K562 (cell line): ENCODE data around the gene MAP7D1. TPM values are rescaled to one million over a fixed set of nuclear protein-coding genes. Genes with fewer than 3 reads are reported as not detected.

ENCODE experiments used
- FOS ChIP-seq: IDR thresholded peaks from 3 replicates; pipeline ENCODE4 v1.6.1; 2011; ENCODE audit not compliant: insufficient read length; ENCODE audit errors: extremely low read depth
- NR4A1 ChIP-seq, 2 experiments: fragments of 250-450 bp in 1 of 2; fragments of 450-650 bp in 1 of 2; sonication (Bioruptor Pico) in 1 of 2; IDR thresholded peaks; 2 replicates each; pipeline versions ENCODE4 v1.4.0 to v1.6.1; 2016 to 2020; ENCODE audit warnings: mild to moderate bottlenecking in 2 of 2, missing compliant biosample characterization in 1 of 2, missing genetic modification characterization in 1 of 2, moderate library complexity in 1 of 2
- PHB ChIP-seq: fragments of 250-450 bp; sonication (Bioruptor Pico); IDR thresholded peaks from 2 replicates; pipeline ENCODE4 v1.5.0; 2021
- PHF21A ChIP-seq: fragments of 450-650 bp; IDR thresholded peaks from 2 replicates; pipeline ENCODE4 v1.6.1; 2017; ENCODE audit warnings: low read depth, borderline replicate concordance
- POLR2B ChIP-seq: fragments of 450-650 bp; IDR thresholded peaks from 2 replicates; pipeline ENCODE4 v1.6.1; 2018; ENCODE audit warnings: low read depth; ENCODE audit not compliant: partially characterized antibody
- PYGO2 ChIP-seq: fragments of 450-650 bp; IDR thresholded peaks from 2 replicates; pipeline ENCODE4 v1.6.1; 2016; ENCODE audit warnings: mild to moderate bottlenecking, missing genetic modification characterization, moderate library complexity, missing compliant biosample characterization
- SIX5 ChIP-seq, 2 experiments: IDR thresholded peaks; 2 replicates each; pipeline ENCODE4 v1.6.1; 2011; ENCODE audit warnings: low read length in 2 of 2, borderline replicate concordance in 1 of 2, low read depth in 1 of 2, mild to moderate bottlenecking in 1 of 2, moderate library complexity in 1 of 2; ENCODE audit not compliant: insufficient read depth in 1 of 2
- ZNF324 ChIP-seq: fragments of 250-450 bp; sonication (Bioruptor Pico); IDR thresholded peaks from 2 replicates; pipeline ENCODE4 v1.4.0; 2020; ENCODE audit warnings: mild to moderate bottlenecking
- ZNF766 ChIP-seq: fragments of 200-800 bp; sonication (Bioruptor generic); conservative IDR thresholded peaks from 2 replicates; pipeline ENCODE4 v1.6.1; 2016; ENCODE audit warnings: missing genetic modification characterization, missing compliant biosample characterization
- ZNF785 ChIP-seq: fragments of 250-450 bp; sonication (Bioruptor Pico); IDR thresholded peaks from 2 replicates; pipeline ENCODE4 v1.4.0; 2020; ENCODE audit warnings: mild to moderate bottlenecking
- polyA plus RNA-seq, 8 experiments: library from polyadenylated mRNA; depleted of rRNA in 4 of 8; stranded (reverse) in 5 of 8; unstranded in 3 of 8; fragments of >200 nt; fragmentation: Nextera tagmentation in 2 of 8; fragmentation: Illumina TruSeq in 1 of 8; extraction: Ambion mirVana in 2 of 8; extraction: Trizol in 1 of 8; gene quantifications; 2 replicates each; pipeline versions ENCODE4 v1.2.1 to v1.2.3, GENCODE V29; 2011 to 2014; ENCODE audit warnings: inconsistent platforms in 1 of 8, missing spikeins in 1 of 8
- total RNA-seq, 7 experiments: library from RNA; depleted of rRNA in 6 of 7; stranded (reverse); fragments of >200 nt in 6 of 7; fragmentation: Illumina TruSeq in 2 of 7; extraction: Trizol in 2 of 7; gene quantifications; 2 replicates each; pipeline versions ENCODE4 v1.2.1 to v1.2.3, GENCODE V29; 2011 to 2021; ENCODE audit warnings: low replicate concordance in 1 of 7
- TF ChIP-seq, protein P1 (sequence below): fragments of 450-650 bp; IDR thresholded peaks from 2 replicates; pipeline ENCODE4 v1.6.1; 2016; ENCODE audit warnings: mild to moderate bottlenecking, moderate library complexity
- TF ChIP-seq, protein P2 (sequence below): fragments of 250-450 bp; sonication (Bioruptor Pico); IDR thresholded peaks from 2 replicates; pipeline ENCODE4 v1.5.0; 2021; ENCODE audit warnings: mild to moderate bottlenecking, borderline replicate concordance

MAP7D1 gene
- total and polyA plus RNA-seq, 9 of the 15 experiments (the other 6 are each of a cell fraction or from before 2014, with no cell fraction given), result 3.6 to 108 (median 34.5) TPM

DNA sequence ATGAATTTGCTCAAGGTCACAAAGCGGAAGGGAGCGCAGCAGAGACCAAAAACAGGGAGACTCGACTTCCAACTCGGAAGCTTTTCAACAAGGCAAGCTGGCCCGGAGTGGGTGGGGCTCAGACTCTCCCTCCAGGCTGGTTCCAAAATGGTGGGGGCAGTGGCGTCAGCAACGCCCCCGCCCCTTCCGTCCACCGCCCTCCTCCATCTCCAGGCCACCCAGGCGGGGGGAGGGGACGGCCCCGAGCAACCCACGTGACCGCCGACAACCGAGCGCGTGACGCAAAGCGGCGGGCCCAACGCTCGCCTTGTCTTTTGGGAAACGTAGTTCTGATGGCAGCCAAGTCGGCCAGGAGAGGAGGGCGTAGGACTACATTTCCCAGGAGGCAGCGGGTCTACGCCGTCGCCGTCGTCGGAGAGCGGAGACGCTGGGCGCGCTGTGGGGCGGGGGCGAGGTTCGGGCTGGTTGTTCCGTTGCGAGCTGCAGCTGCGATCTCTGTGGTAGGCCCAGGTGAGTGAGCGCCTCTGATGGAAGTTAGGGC is 68.1 kb downstream of the MAP7D1 start, which contains the start of gene THRAP3 (continued):
- TF ChIP-seq, protein P1, sequence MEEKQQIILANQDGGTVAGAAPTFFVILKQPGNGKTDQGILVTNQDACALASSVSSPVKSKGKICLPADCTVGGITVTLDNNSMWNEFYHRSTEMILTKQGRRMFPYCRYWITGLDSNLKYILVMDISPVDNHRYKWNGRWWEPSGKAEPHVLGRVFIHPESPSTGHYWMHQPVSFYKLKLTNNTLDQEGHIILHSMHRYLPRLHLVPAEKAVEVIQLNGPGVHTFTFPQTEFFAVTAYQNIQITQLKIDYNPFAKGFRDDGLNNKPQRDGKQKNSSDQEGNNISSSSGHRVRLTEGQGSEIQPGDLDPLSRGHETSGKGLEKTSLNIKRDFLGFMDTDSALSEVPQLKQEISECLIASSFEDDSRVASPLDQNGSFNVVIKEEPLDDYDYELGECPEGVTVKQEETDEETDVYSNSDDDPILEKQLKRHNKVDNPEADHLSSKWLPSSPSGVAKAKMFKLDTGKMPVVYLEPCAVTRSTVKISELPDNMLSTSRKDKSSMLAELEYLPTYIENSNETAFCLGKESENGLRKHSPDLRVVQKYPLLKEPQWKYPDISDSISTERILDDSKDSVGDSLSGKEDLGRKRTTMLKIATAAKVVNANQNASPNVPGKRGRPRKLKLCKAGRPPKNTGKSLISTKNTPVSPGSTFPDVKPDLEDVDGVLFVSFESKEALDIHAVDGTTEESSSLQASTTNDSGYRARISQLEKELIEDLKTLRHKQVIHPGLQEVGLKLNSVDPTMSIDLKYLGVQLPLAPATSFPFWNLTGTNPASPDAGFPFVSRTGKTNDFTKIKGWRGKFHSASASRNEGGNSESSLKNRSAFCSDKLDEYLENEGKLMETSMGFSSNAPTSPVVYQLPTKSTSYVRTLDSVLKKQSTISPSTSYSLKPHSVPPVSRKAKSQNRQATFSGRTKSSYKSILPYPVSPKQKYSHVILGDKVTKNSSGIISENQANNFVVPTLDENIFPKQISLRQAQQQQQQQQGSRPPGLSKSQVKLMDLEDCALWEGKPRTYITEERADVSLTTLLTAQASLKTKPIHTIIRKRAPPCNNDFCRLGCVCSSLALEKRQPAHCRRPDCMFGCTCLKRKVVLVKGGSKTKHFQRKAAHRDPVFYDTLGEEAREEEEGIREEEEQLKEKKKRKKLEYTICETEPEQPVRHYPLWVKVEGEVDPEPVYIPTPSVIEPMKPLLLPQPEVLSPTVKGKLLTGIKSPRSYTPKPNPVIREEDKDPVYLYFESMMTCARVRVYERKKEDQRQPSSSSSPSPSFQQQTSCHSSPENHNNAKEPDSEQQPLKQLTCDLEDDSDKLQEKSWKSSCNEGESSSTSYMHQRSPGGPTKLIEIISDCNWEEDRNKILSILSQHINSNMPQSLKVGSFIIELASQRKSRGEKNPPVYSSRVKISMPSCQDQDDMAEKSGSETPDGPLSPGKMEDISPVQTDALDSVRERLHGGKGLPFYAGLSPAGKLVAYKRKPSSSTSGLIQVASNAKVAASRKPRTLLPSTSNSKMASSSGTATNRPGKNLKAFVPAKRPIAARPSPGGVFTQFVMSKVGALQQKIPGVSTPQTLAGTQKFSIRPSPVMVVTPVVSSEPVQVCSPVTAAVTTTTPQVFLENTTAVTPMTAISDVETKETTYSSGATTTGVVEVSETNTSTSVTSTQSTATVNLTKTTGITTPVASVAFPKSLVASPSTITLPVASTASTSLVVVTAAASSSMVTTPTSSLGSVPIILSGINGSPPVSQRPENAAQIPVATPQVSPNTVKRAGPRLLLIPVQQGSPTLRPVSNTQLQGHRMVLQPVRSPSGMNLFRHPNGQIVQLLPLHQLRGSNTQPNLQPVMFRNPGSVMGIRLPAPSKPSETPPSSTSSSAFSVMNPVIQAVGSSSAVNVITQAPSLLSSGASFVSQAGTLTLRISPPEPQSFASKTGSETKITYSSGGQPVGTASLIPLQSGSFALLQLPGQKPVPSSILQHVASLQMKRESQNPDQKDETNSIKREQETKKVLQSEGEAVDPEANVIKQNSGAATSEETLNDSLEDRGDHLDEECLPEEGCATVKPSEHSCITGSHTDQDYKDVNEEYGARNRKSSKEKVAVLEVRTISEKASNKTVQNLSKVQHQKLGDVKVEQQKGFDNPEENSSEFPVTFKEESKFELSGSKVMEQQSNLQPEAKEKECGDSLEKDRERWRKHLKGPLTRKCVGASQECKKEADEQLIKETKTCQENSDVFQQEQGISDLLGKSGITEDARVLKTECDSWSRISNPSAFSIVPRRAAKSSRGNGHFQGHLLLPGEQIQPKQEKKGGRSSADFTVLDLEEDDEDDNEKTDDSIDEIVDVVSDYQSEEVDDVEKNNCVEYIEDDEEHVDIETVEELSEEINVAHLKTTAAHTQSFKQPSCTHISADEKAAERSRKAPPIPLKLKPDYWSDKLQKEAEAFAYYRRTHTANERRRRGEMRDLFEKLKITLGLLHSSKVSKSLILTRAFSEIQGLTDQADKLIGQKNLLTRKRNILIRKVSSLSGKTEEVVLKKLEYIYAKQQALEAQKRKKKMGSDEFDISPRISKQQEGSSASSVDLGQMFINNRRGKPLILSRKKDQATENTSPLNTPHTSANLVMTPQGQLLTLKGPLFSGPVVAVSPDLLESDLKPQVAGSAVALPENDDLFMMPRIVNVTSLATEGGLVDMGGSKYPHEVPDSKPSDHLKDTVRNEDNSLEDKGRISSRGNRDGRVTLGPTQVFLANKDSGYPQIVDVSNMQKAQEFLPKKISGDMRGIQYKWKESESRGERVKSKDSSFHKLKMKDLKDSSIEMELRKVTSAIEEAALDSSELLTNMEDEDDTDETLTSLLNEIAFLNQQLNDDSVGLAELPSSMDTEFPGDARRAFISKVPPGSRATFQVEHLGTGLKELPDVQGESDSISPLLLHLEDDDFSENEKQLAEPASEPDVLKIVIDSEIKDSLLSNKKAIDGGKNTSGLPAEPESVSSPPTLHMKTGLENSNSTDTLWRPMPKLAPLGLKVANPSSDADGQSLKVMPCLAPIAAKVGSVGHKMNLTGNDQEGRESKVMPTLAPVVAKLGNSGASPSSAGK, result no peak
- TF ChIP-seq PHB (CRISPR knock-in tag) (no peak), PHF21A (no peak), NR4A1 (CRISPR knock-in tag; IDR thresholded peaks at IDR 0.05) (0 out of 2 replicates have a peak, but pooled peaks have one; percentile 82), NR4A1 (tag; IDR thresholded peaks at IDR 0.05) (no peak), ZNF324 (CRISPR knock-in tag) (no peak), PYGO2 (no peak), ZNF785 (CRISPR knock-in tag) (no peak), POLR2B (no peak), ZNF766 (peak; percentile 96), FOS (peak; percentile 63), SIX5 (IDR thresholded peaks at IDR 0.05; ENCODE audit: borderline replicate concordance in 1 of 2, insufficient read depth in 1 of 2, low read depth in 1 of 2, low read length in 2 of 2) (peak; percentile 94 to 97)
- TF ChIP-seq, protein P2, sequence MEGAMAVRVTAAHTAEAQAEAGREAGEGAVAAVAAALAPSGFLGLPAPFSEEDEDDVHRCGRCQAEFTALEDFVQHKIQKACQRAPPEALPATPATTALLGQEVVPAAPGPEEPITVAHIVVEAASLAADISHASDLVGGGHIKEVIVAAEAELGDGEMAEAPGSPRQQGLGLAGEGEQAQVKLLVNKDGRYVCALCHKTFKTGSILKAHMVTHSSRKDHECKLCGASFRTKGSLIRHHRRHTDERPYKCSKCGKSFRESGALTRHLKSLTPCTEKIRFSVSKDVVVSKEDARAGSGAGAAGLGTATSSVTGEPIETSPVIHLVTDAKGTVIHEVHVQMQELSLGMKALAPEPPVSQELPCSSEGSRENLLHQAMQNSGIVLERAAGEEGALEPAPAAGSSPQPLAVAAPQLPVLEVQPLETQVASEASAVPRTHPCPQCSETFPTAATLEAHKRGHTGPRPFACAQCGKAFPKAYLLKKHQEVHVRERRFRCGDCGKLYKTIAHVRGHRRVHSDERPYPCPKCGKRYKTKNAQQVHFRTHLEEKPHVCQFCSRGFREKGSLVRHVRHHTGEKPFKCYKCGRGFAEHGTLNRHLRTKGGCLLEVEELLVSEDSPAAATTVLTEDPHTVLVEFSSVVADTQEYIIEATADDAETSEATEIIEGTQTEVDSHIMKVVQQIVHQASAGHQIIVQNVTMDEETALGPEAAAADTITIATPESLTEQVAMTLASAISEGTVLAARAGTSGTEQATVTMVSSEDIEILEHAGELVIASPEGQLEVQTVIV (CRISPR knock-in tag), result no peak
